Gastroesophageal sphincter (tissue), 4 donors: Measurements from ENCODE around the gene STAU1. TPM values are rescaled to one million over a fixed set of nuclear protein-coding genes. Genes with fewer than 3 reads are reported as not detected.

Experiments used
- ATAC-seq: fragments of 150-250 bp; one replicate; pipeline ENCODE4 v1.9.1; 2016; ENCODE audit warnings: mild to moderate bottlenecking, moderate library complexity
- H3K27ac ChIP-seq, 4 donors: fragments of 200-600 bp; sonication (generic) in 3 of 4; 1 replicate in 3 of 4; 2 replicates in 1 of 4; pipeline ENCODE4 v1.5.1; 2016 to 2019
- H3K27me3 ChIP-seq: fragments of 200-600 bp; sonication (generic); one replicate; pipeline ENCODE4 v1.5.1; 2019
- H3K36me3 ChIP-seq, 2 donors: fragments of 200-600 bp; sonication (generic); one replicate each; pipeline ENCODE4 v1.5.1; 2019; ENCODE audit warnings: control low read depth in 1 of 2
- H3K4me1 ChIP-seq, 3 donors: fragments of 200-600 bp; sonication (generic); 1 replicate in 2 of 3; 2 replicates in 1 of 3; pipeline ENCODE4 v1.5.1; 2016 to 2019; ENCODE audit warnings: control low read depth in 2 of 3
- H3K4me3 ChIP-seq, 2 donors: fragments of 200-600 bp; sonication (generic); one replicate each; pipeline ENCODE4 v1.5.1; 2019; ENCODE audit warnings: mild to moderate bottlenecking in 1 of 2, moderate library complexity in 1 of 2
- H3K9me3 ChIP-seq, 3 donors: fragments of 200-600 bp; sonication (generic); one replicate each; pipeline ENCODE4 v1.5.1; 2017 to 2019; ENCODE audit warnings: control low read depth in 2 of 3
- EP300 ChIP-seq: sonication (generic); formaldehyde crosslinking; IDR thresholded peaks from one replicate; pipeline ENCODE4 v1.6.1; 2017; ENCODE audit warnings: antibody characterized with exemption, mild to moderate bottlenecking
- POLR2A ChIP-seq, 2 donors: fragments of 450-650 bp; IDR thresholded peaks; one replicate each; pipeline ENCODE4 v1.6.1; 2017; ENCODE audit warnings: antibody characterized with exemption in 2 of 2, mild to moderate bottlenecking in 2 of 2, moderate library complexity in 1 of 2
- POLR2AphosphoS5 ChIP-seq: sonication (generic); formaldehyde crosslinking; IDR thresholded peaks from one replicate; pipeline ENCODE4 v1.6.1; 2017; ENCODE audit warnings: antibody characterized with exemption
- whole genome bisulfite sequencing, 2 donors: methylation state at CpG; one replicate each; pipeline ENCODE4 v1.1.5; 2018; ENCODE audit warnings: low coverage in 1 of 2; 5-methylcytosine and 5-hydroxymethylcytosine counted together
- total RNA-seq, 4 donors: library from RNA; depleted of rRNA; stranded (reverse); fragments of >200 nt; gene quantifications; one replicate each; pipeline ENCODE4 v1.1.0, GENCODE V29; 2016
- TF ChIP-seq, protein P1 (sequence below), 4 experiments: fragments of 200-600 bp in 2 of 4; fragments of 450-650 bp in 2 of 4; sonication (generic) in 1 of 4; IDR thresholded peaks; one replicate each; pipeline ENCODE4 v1.5.1; 2017 to 2019; ENCODE audit warnings: antibody characterized with exemption in 4 of 4, mild to moderate bottlenecking in 2 of 4, moderate library complexity in 2 of 4

The STAU1 gene
- total RNA-seq, 4 donors from 2014 or later = 86.3 to 134 (median 104) TPM

DNA sequence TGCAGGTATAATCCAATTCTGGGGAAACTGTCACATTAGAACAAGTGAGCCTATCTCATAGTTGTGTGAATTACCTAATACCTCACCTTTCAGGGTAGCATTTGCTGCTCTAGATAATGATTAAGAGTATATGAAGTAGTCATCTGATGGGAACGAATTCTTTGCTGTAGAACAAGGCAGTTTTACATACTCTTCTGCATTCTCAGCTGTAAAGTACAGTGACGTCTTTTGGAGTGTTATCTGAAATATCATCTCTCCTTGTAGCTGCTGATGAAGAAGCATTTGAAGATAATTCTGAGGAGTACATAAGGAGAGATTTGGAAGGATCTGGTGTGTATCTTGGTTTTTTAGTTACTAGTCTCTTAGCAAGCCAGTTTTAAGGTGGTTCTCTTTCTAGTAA lies 113.6 kb downstream of the STAU1 start:
- H3K9me3 ChIP-seq = no peaks in the 10 kb centered on the region
- TF ChIP-seq, protein P1, sequence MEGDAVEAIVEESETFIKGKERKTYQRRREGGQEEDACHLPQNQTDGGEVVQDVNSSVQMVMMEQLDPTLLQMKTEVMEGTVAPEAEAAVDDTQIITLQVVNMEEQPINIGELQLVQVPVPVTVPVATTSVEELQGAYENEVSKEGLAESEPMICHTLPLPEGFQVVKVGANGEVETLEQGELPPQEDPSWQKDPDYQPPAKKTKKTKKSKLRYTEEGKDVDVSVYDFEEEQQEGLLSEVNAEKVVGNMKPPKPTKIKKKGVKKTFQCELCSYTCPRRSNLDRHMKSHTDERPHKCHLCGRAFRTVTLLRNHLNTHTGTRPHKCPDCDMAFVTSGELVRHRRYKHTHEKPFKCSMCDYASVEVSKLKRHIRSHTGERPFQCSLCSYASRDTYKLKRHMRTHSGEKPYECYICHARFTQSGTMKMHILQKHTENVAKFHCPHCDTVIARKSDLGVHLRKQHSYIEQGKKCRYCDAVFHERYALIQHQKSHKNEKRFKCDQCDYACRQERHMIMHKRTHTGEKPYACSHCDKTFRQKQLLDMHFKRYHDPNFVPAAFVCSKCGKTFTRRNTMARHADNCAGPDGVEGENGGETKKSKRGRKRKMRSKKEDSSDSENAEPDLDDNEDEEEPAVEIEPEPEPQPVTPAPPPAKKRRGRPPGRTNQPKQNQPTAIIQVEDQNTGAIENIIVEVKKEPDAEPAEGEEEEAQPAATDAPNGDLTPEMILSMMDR (IDR thresholded peaks at IDR 0.05) = no peak
- TF ChIP-seq POLR2AphosphoS5 (no peak), POLR2A (IDR thresholded peaks at IDR 0.05) (no peak), EP300 (no peak)
- 44 to 47% methylated on average over 2 of the region's 2 CpGs for WGBS, 2 donors
- no peak overlapping the region for H3K27ac ChIP-seq
- no peak for ATAC-seq
- H3K4me3 ChIP-seq = no peak overlapping the region
- peaks cover 5 to 100% of the 10 kb centered on the region in 2 donors for H3K36me3 ChIP-seq
- no peaks in the 10 kb centered on the region for H3K27me3 ChIP-seq
- no peaks in the 10 kb centered on the region for H3K4me1 ChIP-seq

Other genes starting within 250 kb of the STAU1 start
- gene CSE1L, start 142.0 kb downstream of the STAU1 start, total RNA-seq = 10 to 100 TPM; 35.8 to 55.6 (median 42.2) TPM
- 10 to 100 TPM; 22.3 to 32.5 (median 29.8) TPM for gene DDX27, start 31.1 kb upstream of the STAU1 start, total RNA-seq
- 10 to 100 TPM; 36.2 to 46.6 (median 41.5) TPM for gene ZNFX1, start 89.7 kb upstream of the STAU1 start, total RNA-seq